GM20000 (cell line): Measurements from ENCODE around the gene EFCAB8.

Source experiments
- DNase-seq: peaks from one replicate; pipeline ENCODE4 v3.0.0; 2012; ENCODE audit warnings: low spot score
- TF ChIP-seq, protein P1 (sequence below): IDR thresholded peaks from 2 replicates; pipeline ENCODE4 v1.5.1; 2012; ENCODE audit warnings: mild to moderate bottlenecking, control low read depth; ENCODE audit errors: extremely low read depth, missing control alignments

Gene EFCAB8

DNA sequence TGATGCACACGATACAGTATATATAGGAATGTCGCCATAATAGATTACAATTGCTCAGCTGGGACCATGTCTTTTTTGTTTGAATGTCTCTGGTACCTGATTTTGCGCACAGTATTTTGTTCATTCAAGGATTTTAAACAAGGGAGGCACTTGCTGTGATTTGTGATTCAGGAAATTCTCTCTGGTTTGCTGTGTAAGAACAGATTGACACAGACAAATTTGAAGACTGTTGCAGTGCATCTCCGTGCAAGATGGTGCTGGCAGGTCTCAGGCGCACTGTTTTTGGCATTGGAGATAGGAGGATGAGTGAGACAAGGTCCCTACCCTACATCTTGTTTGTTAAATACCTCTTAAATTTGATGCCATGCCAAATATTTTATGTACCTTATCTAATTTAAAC is 36.5 kb upstream of the EFCAB8 start:
- TF ChIP-seq, protein P1, sequence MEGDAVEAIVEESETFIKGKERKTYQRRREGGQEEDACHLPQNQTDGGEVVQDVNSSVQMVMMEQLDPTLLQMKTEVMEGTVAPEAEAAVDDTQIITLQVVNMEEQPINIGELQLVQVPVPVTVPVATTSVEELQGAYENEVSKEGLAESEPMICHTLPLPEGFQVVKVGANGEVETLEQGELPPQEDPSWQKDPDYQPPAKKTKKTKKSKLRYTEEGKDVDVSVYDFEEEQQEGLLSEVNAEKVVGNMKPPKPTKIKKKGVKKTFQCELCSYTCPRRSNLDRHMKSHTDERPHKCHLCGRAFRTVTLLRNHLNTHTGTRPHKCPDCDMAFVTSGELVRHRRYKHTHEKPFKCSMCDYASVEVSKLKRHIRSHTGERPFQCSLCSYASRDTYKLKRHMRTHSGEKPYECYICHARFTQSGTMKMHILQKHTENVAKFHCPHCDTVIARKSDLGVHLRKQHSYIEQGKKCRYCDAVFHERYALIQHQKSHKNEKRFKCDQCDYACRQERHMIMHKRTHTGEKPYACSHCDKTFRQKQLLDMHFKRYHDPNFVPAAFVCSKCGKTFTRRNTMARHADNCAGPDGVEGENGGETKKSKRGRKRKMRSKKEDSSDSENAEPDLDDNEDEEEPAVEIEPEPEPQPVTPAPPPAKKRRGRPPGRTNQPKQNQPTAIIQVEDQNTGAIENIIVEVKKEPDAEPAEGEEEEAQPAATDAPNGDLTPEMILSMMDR, result no peak

DNA sequence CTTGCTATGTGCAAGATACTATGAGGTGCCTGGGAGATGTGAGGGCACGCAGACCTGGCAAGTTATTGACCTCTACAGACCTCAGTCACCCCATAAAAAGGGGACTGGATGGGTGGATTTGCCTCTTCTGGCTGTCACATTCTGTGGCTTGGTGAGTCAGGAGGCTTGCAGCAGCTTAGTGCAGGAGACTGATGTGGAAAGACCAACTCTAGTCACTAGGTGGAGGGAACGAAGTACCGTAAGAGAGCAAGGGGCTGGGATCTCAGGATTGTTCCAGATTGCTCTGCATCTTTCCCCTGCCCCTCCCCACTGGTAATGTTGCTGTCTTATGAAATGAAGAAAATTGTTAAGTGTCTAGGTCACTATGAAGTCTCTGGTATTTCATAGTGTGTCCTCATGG is 35.6 kb upstream of the EFCAB8 start:
- TF ChIP-seq, protein P1, result no peak
- DNase-seq, result no peak

More for the DNA sequence above, 36.5 kb upstream of the EFCAB8 start:
- no peak for DNase-seq

DNA sequence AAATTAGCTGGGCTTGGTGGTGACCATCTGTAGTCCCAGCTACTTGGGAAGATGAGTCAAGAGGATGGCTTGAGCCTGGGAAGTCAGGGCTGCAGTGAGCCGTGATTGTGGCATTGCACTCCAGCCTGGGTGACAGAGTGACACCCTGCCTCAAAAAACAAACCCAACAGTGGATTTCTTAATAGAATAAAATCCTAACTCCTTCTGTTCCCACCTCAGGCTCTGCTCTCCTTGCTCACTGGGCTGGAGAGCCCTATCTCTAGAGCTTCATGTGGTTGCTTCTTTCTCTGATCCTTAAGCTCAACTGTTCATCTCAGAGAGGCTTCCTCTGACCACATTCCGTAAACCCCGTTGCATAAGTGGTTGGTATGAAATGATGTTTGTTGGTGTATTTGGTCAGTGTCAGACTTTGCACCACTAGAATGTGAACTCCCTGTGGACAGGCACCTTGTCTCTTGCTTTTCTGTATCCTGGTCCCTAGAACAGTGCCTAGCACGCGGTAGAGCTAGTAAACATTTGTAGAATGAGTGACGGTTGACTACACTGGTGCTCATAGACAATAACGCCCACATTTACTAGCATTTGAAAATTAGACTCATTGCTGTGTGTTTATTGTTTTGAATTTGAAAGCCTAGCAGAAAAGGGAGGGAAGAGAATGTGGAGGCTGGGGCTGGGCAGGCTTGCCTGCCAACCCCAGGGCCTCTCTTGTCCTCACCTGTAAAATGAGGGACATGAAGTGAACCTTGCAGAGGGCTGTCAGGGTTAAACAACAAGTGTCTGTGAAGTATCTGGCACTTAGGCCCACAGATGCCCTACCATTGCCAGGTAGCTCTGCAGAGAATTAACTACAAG is 34.8 kb upstream of the EFCAB8 start:
- TF ChIP-seq, protein P1, result no peak
- no peak for DNase-seq

DNA sequence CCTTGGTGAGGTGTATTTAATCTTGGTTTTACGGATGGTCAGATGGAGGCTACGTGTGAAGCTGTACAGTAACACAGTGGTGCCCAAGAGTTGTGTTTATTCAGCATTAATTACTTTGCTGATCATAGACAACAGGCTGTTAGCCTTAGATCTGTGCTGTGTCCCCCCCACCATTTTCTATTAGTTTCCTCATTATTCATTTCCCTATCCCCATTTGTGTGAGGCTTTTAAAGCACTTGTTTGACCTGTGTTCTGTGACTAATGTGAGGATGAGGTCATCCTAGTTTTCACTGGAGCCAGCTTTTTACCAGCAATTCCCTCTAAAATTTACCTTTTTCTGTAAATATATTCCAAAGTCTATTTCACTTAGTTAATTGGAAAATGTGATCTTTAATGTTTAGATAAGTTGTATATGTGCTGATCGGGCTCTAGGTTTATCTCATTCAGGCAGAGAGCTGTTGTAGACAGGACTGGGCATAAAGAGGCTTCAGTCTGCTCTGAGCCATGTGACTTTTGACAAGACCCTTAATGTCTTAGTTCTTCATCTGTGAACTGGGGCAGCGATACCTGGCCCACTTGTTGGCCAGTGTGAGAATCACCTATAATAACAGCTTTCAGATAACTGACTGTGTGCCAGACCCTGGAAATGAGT is 30.6 kb upstream of the EFCAB8 start:
- TF ChIP-seq, protein P1, result no peak
- no peak for DNase-seq

DNA sequence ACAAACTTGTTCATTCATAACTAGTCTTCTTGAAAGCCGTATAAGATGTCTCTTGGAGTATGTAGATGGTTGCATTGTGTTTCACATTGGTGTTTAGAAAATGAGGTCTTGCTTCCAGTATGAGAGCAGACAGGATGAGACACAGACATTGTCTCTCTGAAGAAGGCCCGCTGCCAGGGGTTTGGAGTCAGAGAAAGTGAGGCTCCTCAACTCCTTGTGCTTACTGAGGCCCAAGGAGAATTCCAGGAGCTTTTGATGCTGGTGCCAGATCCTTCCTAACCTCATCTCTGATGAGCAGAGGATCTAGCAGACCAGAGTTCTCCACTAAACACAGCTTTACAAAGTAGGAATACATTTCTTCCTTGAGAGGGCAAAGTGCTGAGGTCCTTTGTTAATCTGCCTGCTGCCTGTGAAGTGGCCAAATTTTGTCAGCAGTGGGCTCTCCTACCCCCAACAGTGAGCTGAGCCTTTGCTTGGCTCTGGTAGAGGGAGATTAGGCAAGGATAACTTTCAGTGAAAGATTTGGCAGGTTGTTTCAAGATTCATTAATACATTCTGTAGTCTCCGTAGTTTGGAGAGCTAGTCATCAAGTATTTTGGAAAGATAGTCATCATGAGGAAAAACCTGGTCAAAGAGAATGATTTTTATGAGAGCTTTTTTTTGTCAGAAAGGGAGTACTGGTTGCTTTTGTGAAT is 29.3 kb upstream of the EFCAB8 start:
- DNase-seq, result no peak
- TF ChIP-seq, protein P1, result no peak

DNA sequence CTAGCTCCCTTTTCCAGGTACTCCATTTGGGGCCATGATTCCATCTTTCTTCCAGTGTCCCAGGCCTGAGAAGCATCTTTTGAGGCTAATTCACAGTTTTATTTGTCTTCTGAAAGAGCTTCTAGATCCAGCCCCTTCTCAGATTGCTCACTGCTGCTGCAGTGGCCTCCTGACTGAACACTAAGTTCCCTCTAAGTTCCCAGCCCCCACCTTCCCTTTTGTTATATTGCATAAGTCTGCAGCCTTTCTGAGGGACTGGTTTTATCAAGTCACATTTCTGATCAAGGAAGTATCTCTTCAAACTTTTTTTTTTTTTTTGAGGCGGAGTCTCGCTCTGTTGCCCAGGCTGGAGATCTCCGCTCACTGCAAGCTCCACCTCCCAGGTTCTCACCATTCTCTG is 28.3 kb upstream of the EFCAB8 start:
- TF ChIP-seq, protein P1, result no peak
- DNase-seq, result no peak

DNA sequence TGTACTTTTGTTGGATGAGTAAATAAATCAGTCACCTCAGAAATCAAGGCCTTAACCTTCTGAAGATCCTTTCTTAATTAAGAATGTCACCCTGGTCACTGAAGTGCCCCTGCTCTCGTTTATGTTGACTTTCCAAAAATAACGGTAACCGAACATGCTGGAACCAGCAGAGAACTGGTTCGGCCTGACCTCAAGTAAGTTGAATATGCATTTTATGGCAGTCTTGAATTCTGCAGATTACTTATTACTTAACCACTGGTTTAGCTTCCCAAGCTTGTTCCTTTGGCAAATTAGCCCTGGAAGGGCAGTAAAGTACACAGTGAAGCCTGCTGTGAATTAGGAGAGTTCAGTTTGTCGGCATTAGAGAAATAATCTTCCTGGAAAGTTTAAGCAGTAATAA is 26.7 kb upstream of the EFCAB8 start:
- no peak for DNase-seq
- TF ChIP-seq, protein P1, result no peak
